Mucosa of gallbladder (tissue), 1 donor: ENCODE data around the gene SPPL3. TPM values are rescaled to one million over a fixed set of nuclear protein-coding genes. Genes with fewer than 3 reads are reported as not detected.
"Not testable (repeated sequence)": the region's sequence is repeated elsewhere in the genome, so short reads cannot be mapped to it uniquely, and the experiment has no call there.

Experiments used
- DNase-seq: peaks from one replicate; pipeline ENCODE4 v3.0.0-alpha.2; 2020; ENCODE audit warnings: low spot score
- total RNA-seq: library from RNA; stranded (reverse); gene quantifications from one replicate; pipeline ENCODE4 v1.2.1, GENCODE V29; 2021
- donor health status: DM: no; HTN: no; CAD: no.

The SPPL3 gene
- 50.7 TPM for total RNA-seq

- DNase-seq, result peak; percentile 94
These were observed at the start of gene SPPL3 for GRCh38 chr12:120904197-120904773. TSS of gene SPPL3 (minus strand) at chr12:120904358. CDS start at chr12:120903867, 491 bp downstream.

DNA sequence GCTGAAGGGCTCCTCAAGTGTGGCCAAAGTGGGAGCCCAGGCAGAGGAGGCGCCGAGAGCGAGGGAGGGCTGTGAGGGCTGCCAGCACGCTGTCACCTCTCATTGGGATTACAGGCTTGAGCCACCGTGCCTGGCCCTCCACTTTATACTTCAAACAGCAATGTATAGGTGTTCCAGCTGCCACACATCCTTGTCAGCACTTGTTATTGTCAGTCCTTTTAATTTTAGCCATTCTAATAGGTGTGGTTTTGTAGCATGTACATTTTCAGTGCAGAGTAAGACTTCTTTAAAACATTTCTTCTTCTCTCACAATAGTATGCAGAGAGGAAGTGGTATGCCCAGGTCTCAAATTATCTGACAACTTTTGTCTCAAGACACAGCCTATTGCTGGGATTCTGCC is 46.6 kb upstream of the SPPL3 start:
- DNase-seq, result no peak

GRCh38 chr12:120950260-120950799 is 46.2 kb upstream of the SPPL3 start:
- not testable (repeated sequence) for DNase-seq

DNA sequence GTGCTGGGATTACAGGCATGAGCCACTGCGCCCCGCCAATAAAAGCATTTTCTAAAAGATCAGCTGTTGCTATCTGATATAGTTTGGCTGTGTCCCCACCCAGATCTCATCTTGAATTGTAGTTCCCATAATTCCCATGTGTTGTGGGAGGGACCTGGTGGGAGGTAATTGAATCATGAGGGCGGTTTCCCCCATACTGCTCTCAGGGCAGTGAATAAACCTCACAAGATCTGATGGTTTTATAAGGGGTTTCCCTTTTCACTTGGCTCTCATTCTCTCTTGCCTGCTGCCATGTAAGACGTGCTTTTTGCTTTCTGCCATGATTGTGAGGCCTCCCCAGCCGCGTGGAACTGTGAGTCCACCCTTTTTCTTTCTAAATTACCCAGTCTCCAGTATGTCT is 41.4 kb upstream of the SPPL3 start:
- not testable (repeated sequence) for DNase-seq

DNA sequence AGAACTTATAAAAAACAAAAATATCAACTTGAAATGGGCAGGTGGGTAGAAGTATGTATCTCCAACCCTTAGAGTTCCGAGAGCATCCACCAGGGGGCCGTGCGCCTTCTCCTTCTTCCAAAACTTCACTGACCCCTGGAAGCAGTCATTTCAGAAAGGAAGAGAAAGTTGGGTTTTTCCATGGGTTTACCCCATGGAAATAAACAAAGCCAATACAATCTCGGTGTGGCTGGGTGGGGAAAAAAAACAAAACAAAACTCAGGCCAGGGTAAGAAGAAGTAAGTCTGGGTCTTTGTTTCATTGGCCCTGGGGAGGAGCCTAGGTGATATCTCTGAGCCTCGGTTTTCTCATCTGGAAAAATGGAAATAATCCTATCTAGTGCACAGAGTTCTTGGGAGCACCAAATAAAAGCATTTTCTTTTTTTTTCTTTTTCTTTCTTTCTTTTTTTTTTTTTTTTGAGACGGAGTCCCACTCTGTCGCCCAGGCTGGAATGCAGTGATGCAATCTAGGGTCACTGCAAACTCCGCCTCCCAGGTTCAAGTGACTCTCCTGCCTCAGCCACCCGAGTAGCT is 40.6 kb upstream of the SPPL3 start:
- peak; percentile 41 for DNase-seq

GRCh38 chr12:120943482-120943881 is 39.3 kb upstream of the SPPL3 start:
- DNase-seq, result no peak

DNA sequence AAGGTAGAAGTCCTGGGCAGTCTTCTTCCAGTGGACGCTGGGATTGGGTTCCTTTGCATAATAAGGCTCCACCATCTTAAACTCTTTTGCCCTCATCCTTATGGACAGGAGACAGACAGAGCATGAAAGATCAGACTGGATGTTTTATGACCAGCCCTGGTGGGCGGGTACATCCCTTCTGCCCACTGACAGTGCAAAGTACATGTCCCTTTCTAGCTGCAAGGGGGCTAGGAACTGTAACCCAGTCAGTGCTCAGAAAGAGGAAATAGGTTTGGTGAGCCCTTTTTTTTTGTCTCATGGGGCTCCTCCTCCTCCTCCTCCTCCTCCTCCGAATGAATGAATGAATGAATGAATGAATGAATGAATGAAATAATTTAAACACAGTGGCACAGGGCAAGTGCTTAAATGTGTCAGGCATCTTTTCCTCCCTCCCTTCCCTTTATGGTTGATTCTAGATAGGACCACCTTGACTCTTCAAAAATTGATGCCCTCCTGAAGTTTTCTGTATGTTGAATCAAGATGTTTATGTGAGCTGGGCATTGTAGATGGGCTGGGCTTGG is 37.8 kb upstream of the SPPL3 start:
- no peak for DNase-seq

DNA sequence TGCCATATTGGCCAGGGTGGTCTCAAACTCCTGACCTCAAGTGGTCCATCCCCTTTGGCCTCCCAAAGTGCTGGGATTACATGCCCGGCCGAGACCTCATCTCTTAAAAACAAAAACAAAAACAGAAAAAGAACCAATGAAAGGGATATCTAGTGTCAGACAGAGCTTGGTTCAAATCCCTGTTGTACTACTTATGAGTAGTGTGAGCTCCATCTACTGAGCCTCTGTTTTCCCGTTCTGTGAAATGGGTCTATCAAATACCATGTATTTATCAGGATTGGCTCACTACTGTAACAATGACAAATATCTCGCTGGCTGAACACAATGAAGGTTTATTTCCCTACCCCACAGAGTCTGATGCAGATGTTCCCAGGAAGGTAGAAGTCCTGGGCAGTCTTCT is 37.3 kb upstream of the SPPL3 start:
- DNase-seq, result no peak

- DNase-seq, result no peak
These were observed 36.6 kb upstream of the SPPL3 start for GRCh38 chr12:120940799-120941198.

DNA sequence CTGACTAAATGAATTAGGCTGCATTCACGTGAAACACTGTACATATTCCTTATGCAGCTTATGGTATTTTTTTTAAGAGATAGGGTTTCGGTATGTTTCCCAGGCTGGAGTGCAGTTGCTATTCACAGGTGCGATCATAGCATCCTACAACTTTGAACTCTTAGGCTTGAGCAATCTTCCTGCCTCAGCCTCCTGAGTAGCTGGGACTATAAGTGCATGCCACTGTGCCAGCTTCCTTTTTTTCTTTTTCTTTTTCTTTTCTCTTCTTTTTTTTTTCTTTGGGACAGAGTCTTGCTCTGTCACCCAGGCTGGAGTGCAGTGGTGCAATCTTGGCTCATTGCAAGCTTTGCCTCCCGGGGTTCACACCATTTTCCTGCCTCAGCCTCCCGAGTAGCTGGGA is 35.8 kb upstream of the SPPL3 start:
- no peak for DNase-seq

DNA sequence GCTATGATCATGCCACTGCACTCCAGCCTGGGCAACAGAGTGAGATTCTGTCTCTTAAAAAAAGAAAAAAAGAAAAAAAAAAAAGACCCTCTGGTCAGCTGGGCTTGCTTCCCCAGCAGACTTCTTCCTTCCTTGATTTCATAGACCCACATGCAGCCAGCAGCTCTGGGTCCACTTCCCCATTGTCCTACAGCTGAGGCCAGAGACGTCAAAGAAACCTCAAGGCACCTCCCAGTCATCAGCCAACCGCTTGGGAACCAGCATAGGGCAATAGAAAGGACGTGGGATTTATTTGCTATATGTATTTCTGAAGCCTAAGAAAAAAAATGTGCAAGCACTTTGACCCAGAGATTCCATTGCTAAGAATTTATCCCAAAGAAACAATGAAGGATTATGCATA is 35.4 kb upstream of the SPPL3 start:
- peak; percentile 22 for DNase-seq

DNA sequence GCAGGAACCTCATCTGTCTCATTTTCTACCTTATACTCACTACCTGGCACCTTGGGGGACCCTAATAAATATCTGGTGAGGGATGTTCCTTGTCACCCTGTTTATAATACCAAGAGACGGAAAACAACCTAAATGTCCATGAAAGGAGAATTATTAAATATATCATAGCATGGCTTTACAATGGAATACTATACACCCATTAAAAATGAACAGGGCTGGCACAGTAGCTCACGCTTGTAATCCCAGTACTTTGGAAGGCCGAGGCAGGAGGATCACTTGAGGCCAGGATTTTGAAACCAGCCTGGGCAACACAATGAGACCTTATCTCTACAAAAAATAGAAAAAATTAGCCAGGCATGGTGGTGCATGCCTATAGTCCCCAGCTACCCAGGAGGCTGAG is 34.3 kb upstream of the SPPL3 start:
- no peak for DNase-seq

DNA sequence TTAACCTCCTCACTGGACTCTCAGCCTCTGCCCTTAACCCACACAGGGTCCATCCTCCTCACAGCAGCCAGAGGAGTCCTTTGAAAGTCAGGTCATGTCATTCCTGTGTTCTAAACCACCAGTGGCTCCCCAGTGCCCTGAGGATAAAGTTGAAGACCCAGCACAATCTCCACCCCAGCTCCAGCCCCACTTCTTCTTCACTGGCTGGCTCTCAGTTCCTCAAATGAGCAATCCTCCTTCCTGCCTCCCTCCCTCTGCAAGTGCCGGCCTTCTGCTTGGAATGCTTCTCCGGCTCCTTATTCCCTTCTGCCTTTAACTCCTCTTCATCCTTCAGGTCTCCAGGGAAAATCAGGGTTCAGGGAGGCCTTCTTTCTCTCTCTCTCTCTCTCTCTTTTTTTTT is 32.0 kb upstream of the SPPL3 start:
- DNase-seq, result no peak

DNA sequence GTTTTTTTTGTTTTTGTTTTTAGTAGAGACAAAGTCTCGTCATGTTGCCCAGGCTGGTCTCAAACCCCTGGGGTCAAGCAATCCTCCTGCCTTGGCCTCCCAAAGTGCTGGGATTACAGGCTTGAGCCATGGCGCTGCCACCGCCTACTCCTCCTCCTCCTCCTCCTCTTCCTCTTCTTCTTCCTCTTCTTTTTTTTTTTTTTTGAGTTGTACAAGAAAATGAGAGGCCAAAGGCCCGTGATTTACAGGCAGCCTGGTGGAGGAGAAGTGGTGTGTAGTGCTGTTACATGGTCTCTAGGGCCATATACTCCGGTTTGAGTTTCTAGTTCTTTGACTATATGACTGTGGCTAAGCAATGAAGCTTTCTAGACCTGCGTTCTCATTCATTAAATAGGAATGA is 29.6 kb upstream of the SPPL3 start:
- no peak for DNase-seq

GRCh38 chr12:120932956-120933526 is 28.9 kb upstream of the SPPL3 start:
- no peak for DNase-seq

DNA sequence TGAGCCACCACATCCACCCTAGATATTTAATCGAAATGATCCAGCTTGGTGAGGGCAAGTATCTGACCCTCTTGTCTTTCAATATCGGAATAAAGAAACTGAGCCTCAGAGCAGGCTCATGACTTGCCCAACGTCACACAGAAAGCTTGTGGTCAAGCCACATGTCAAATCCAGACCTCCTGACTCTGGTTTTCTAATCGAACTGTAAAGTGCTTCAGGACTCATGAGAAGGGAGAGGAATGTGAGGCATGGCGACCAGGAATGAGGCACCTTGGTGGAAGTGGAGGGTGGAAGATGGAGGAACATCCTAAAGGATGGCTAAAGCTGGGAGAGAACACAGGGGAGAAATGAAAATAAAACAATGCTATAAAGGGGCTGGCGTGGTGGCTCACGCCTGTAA is 27.9 kb upstream of the SPPL3 start:
- DNase-seq, result no peak

DNA sequence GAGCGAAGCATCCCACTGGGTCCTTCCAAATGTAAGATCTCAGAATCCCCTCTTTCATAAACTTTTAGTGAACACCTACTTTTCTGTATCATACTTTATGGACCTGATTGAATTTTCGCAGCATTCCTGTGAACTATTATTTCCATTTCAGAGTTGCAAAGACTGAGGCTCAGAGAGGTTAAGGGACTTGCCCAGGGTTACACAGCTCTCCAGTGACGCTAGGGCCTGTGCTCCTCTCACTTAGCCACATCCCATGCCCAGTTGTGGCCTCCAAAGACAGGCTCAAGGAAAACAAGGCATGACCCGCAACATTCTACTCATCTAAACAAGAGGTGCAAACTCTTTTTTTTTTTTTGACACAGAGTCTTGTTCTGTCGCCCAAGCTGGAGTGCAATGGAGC is 25.9 kb upstream of the SPPL3 start:
- no peak for DNase-seq

- DNase-seq, result peak; percentile 25
These were observed 24.9 kb upstream of the SPPL3 start for GRCh38 chr12:120928864-120929652.

- no peak for DNase-seq
These were observed 21.8 kb upstream of the SPPL3 start for GRCh38 chr12:120925740-120926563.

GRCh38 chr12:120922279-120922678 is 18.1 kb upstream of the SPPL3 start:
- DNase-seq, result no peak

DNA sequence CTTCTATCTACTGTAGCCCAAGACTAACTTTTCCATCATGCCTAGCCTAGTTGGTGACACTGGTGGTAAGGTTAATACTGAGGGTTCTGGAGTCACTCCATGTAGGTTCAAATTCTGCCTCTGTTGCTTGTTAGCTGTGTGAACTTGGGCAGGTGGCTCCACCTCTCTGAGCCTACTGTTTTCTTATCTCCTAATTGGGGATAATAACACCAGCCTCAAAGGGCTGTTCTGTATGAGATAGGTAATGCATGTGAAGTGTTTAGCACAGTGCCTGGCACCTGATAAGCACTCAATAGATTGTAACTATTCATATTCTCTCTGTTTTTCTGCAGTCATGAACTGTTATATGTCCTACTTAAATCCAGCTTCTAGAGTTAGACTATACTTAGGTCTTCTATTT is 17.5 kb upstream of the SPPL3 start:
- no peak for DNase-seq
